HG02678 (cell line): Measurements from ENCODE around the gene FOXO4.

Source experiments
- ATAC-seq: cut with Tn5 transposase; IDR thresholded peaks from one replicate; pipeline ENCODE4 v1.9.1; 2021; ENCODE audit warnings: mild to moderate bottlenecking, moderate library complexity; ENCODE audit not compliant: unreplicated experiment

FOXO4 gene

DNA sequence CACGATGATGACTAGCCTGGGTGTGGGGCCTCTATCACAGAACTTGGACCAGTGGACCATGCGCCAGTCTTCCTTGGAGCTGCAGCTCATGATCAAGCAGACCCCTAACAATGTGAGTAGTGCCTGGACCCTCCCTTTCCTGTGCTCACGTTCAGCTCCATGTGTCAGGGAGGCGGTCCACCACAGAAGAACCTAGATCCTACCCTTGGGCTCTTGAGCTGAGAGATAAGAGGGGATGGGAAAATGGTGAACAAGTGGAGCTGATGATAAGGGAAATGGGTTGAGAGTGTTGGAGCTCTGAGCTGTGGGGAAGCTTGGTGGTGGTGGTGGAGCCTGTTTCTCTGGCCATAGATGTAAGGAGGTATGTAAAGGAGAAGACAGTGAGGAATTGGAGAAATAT is 35.9 kb downstream of the FOXO4 start:
- no peak for ATAC-seq

DNA sequence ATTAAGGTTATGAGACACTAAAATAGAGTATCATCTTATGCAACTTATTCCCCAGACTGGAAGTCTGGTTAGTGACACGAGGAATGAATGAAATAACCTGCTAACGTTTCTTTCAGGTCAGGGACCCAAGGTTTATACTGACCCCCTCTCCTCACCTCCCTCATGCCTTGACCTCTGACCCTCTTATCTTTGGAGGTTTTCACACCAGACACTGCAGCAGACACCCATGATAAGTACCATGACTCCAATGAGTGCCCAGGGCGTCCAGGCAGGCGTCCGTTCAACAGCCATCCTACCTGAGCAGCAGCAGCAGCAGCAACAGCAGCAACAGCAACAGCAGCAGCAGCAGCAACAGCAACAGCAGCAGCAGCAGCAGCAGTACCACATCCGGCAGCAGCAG is 44.8 kb downstream of the FOXO4 start:
- ATAC-seq, result no peak

DNA sequence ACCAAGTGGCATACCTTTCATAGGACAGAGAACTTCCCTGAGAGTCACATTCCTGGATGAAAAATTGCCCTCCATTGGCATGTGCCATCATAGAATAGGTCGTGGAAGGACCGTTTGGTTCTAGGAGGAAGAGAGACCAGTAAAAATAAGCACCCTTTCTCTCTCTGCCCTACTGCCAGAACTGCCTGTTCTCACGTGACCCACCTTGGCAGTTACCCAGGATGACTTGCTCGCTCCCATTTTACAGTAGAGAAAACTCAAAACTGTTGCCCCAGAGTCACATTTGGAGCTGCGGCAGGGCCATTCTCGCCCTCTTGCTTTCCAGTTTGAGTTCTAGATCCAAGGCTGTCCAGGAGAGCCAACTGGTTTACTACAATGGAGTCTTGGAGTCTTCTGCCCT is 47.9 kb downstream of the FOXO4 start:
- ATAC-seq, result no peak

DNA sequence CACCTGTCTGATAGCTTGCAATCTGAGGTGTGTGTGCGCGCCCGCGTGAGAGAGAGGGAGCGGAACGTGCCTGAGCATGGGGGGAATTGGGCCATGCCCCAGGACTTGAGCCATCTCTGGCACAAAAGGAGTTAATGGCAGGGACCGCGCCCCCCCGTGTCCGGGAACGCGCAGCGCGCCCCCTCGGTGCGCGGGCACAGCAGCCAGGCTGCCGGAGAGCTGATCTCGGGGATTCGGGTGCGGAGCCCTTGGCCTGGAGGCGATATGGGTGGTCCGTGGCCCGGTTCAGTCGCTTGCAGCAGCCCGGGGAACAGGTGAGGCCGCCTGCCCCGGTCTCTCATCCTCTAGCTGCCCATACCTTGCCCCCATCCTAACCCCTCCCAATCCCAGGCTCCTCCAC is 49.0 kb downstream of the FOXO4 start, which contains the start of gene NLGN3:
Gene NLGN3, plus strand, starts transcription at position 191 of the 400 bp plus-strand sequence. CDS start 2,909 bp downstream, outside the sequence.
- no peak for ATAC-seq

DNA sequence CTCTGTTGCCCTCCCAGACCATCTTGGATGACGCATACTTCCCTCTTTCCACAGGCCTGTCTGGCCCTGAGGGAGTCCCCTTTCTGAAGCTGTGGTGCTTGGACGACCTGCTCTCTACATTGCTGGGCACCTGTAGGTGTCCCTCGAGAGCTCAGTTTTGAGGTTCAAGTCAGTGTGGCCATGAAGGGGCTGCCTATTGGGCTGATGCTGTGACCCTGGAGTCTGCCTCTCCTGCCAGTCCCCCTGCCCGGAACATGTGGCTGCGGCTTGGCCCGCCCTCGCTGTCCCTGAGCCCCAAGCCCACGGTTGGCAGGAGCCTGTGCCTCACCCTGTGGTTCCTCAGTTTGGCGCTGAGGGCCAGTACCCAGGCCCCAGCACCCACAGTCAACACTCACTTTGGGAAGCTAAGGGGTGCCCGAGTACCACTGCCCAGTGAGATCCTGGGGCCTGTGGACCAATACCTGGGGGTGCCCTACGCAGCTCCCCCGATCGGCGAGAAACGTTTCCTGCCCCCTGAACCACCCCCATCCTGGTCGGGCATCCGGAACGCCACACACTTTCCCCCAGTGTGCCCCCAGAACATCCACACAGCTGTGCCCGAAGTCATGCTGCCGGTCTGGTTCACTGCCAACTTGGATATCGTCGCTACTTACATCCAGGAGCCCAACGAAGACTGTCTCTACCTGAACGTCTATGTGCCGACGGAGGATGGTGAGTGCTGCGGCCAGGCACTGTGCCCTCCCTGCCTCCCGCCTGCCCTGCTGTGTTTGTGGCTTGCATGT is 52.0 kb downstream of the FOXO4 start:
- ATAC-seq, result no peak

DNA sequence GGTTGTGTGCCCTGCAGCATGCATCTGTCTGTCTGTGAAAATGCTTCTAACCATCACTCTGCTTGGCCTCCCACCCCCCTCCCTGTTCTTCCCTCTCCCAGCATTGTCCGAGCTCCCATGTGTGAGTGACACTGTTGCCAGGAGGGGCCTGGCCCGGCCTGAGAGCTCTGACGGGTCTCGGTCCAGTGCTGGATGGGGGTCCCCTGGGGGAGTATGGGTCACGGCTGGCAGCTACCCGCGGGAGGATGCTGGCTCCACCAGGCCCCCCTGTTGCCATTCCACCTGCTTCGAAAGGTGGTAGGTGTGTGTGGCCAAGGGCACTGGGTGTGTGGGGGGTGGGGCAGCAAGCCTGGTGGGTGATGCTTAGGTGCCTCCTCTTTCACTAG is 52.6 kb downstream of the FOXO4 start:
- no peak for ATAC-seq

DNA sequence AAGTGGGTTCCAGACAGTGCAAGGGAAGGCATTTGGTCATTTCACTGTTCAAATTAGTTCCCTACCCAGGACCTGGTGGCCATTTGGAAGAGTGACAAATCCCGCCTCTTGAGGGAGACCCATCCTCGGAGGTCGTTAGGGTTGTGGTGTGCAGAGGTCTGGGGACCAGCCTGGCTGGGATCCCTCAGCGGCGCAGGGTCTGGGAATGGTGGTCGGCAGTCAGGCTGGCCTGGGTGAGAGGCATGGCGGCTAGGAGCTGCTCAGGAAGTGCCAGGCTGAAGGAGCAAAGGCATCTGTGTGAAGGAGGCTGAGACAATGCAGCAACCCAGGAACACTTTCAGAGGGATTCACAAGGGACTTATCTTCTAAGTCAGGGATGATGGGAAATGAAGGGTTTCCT is 55.7 kb downstream of the FOXO4 start:
- no peak for ATAC-seq
